CD4-positive, CD25-positive, alpha-beta regulatory T cell (primary cell): ENCODE data around the gene CDK12. TPM values are rescaled to one million over a fixed set of nuclear protein-coding genes. Genes with fewer than 3 reads are reported as not detected.
"Not testable (repeated sequence)": the region's sequence is repeated elsewhere in the genome, so short reads cannot be mapped to it uniquely, and the experiment has no call there.

Experiments used
- ATAC-seq, 2 donors: fragments of 150-1000 bp; cut with Tn5 transposase; one replicate each; pipeline ENCODE4 v1.10.0; 2021; ENCODE audit warnings: low read depth in 2 of 2, moderate number of reproducible peaks in 2 of 2, moderate library complexity in 1 of 2
- DNase-seq, 3 donors: peaks; one replicate each; pipeline versions ENCODE4 v3.0.0 to v3.0.0-alpha.2; 2012 to 2022; ENCODE audit warnings: mixed read lengths in 1 of 3
- H3K27ac ChIP-seq: one replicate; pipeline ENCODE4 v1.7.0; 2013; ENCODE audit warnings: mild to moderate bottlenecking, low read length; ENCODE audit not compliant: insufficient read depth, poor library complexity, severe bottlenecking
- H3K27me3 ChIP-seq: one replicate; pipeline ENCODE4 v1.7.0; 2013; ENCODE audit warnings: low read length; ENCODE audit not compliant: control insufficient read depth, insufficient read depth
- H3K36me3 ChIP-seq: one replicate; pipeline ENCODE4 v1.7.0; 2013; ENCODE audit warnings: mild to moderate bottlenecking, low read length, moderate library complexity; ENCODE audit not compliant: control insufficient read depth, insufficient read depth
- H3K4me1 ChIP-seq: 2 replicates; pipeline ENCODE4 v1.7.0; 2013; ENCODE audit warnings: mild to moderate bottlenecking, low read length; ENCODE audit not compliant: insufficient read depth, control insufficient read depth, poor library complexity, severe bottlenecking
- H3K4me3 ChIP-seq: one replicate; pipeline ENCODE4 v1.7.0; 2013; ENCODE audit warnings: low read depth, mild to moderate bottlenecking, low read length, moderate library complexity
- H3K9me3 ChIP-seq, 2 experiments: 1 replicate in 1 of 2; 2 replicates in 1 of 2; pipeline ENCODE4 v1.7.0; 2013; ENCODE audit warnings: low read length in 2 of 2, mild to moderate bottlenecking in 1 of 2, moderate library complexity in 1 of 2; ENCODE audit not compliant: control insufficient read depth in 2 of 2
- H3K27ac Mint-ChIP-seq, 3 donors: one replicate each; pipeline ENCODE4 v1.8.0; 2020 to 2022; ENCODE audit warnings: mild to moderate bottlenecking in 3 of 3, mixed read lengths in 3 of 3, moderate library complexity in 2 of 3
- H3K27me3 Mint-ChIP-seq: one replicate; pipeline ENCODE4 v1.8.0; 2022; ENCODE audit warnings: mild to moderate bottlenecking, mixed read lengths
- H3K36me3 Mint-ChIP-seq: one replicate; pipeline ENCODE4 v1.8.0; 2020; ENCODE audit warnings: mixed read lengths
- H3K4me1 Mint-ChIP-seq, 4 donors: one replicate each; pipeline ENCODE4 v1.8.0; 2020 to 2022; ENCODE audit warnings: mixed read lengths in 4 of 4, mild to moderate bottlenecking in 1 of 4
- H3K4me3 Mint-ChIP-seq, 4 donors: one replicate each; pipeline ENCODE4 v1.8.0; 2020 to 2022; ENCODE audit warnings: mild to moderate bottlenecking in 4 of 4, mixed read lengths in 4 of 4, moderate library complexity in 3 of 4
- H3K9me3 Mint-ChIP-seq, 7 donors: one replicate each; pipeline ENCODE4 v1.8.0; 2020 to 2022; ENCODE audit warnings: mixed read lengths in 7 of 7, mild to moderate bottlenecking in 3 of 7, moderate library complexity in 2 of 7
- polyA plus RNA-seq, 4 donors: library from polyadenylated mRNA; unstranded; fragments of 300-500 nt; fragmentation: Illumina TruSeq; gene quantifications; one replicate each; pipeline ENCODE4 v1.2.3, GENCODE V29; 2021
- total RNA-seq: library from RNA; stranded (reverse); gene quantifications from one replicate; pipeline ENCODE4 v1.2.3, GENCODE V29; 2022

CDK12 gene
- total and polyA plus RNA-seq, 5 donors from 2014 or later = 2.1 to 110 (median 3.7) TPM

GRCh38 chr17:39529455-39529854 is 68.2 kb downstream of the CDK12 start:
- no peak overlapping the region for H3K4me3 Mint-ChIP-seq
- no peak overlapping the region for H3K27ac Mint-ChIP-seq
- ATAC-seq (no peak), DNase-seq (no peak)
- H3K4me1 Mint-ChIP-seq = peaks cover 6 to 14% (median 12%) of the 10 kb centered on the region in 4 donors
- H3K36me3 Mint-ChIP-seq = peaks cover 50% of the 10 kb centered on the region
- Histone ChIP-seq H3K9me3 (no peaks in the 10 kb centered on the region), H3K27me3 (no peaks in the 10 kb centered on the region), H3K27ac (no peak overlapping the region), H3K4me3 (no peak overlapping the region), H3K4me1 (no peaks in the 10 kb centered on the region), H3K36me3 (peaks cover 60% of the 10 kb centered on the region)
- H3K27me3 Mint-ChIP-seq = no peaks in the 10 kb centered on the region
- no peaks in the 10 kb centered on the region for H3K9me3 Mint-ChIP-seq

GRCh38 chr17:39530513-39530912 is 69.2 kb downstream of the CDK12 start:
- Mint-ChIP-seq H3K36me3 (peaks cover 40% of the 10 kb centered on the region), H3K27me3 (no peaks in the 10 kb centered on the region), H3K4me3 (no peak overlapping the region), H3K4me1 (peaks cover 6 to 16% (median 13%) of the 10 kb centered on the region in 4 donors), H3K27ac (no peak overlapping the region), H3K9me3 (no peaks in the 10 kb centered on the region)
- H3K36me3 ChIP-seq = peaks cover 49% of the 10 kb centered on the region
- H3K4me1 ChIP-seq = no peaks in the 10 kb centered on the region
- no peaks in the 10 kb centered on the region for H3K9me3 ChIP-seq
- DNase-seq = no peak
- ATAC-seq = no peak
- H3K4me3 ChIP-seq = no peak overlapping the region
- H3K27ac ChIP-seq = no peak overlapping the region
- no peaks in the 10 kb centered on the region for H3K27me3 ChIP-seq

- Mint-ChIP-seq H3K36me3 (peaks cover 33% of the 10 kb centered on the region), H3K27ac (peak overlapping the region; percentile 5 to 56 (median 41))
- peaks cover 42% of the 10 kb centered on the region for H3K36me3 ChIP-seq
Observed at GRCh38 chr17:39531252-39531651, 70.0 kb downstream of the CDK12 start.

GRCh38 chr17:39533891-39534290 is 72.6 kb downstream of the CDK12 start:
- H3K36me3 Mint-ChIP-seq = peaks cover 16% of the 10 kb centered on the region

More at GRCh38 chr17:39531252-39531651, 70.0 kb downstream of the CDK12 start:
- ATAC-seq (no peak), DNase-seq (no peak)
- H3K4me3 ChIP-seq = no peak overlapping the region
- H3K9me3 ChIP-seq = no peaks in the 10 kb centered on the region
- H3K27me3 ChIP-seq = no peaks in the 10 kb centered on the region
- H3K4me3 Mint-ChIP-seq = peak overlapping the region in 1 of 4 donors; percentile 21
- H3K4me1 Mint-ChIP-seq = peaks cover 6 to 16% (median 13%) of the 10 kb centered on the region in 4 donors
- H3K27ac ChIP-seq = no peak overlapping the region
- no peaks in the 10 kb centered on the region for H3K9me3 Mint-ChIP-seq
- no peaks in the 10 kb centered on the region for H3K27me3 Mint-ChIP-seq
- H3K4me1 ChIP-seq = no peaks in the 10 kb centered on the region

GRCh38 chr17:39534768-39535405 is 73.6 kb downstream of the CDK12 start:
- Mint-ChIP-seq H3K27ac (no peak overlapping the region), H3K27me3 (no peaks in the 10 kb centered on the region), H3K4me1 (peaks cover 13 to 31% (median 21%) of the 10 kb centered on the region in 4 donors), H3K4me3 (no peak overlapping the region), H3K36me3 (peaks cover 13% of the 10 kb centered on the region), H3K9me3 (peaks cover 0 to 2% (median 0%) of the 10 kb centered on the region in 7 donors)
- Histone ChIP-seq H3K9me3 (no peaks in the 10 kb centered on the region), H3K4me3 (no peak overlapping the region), H3K36me3 (peaks cover 16% of the 10 kb centered on the region), H3K27me3 (no peaks in the 10 kb centered on the region), H3K4me1 (peaks cover 4% of the 10 kb centered on the region), H3K27ac (no peak overlapping the region)
- DNase-seq = no peak
- no peak for ATAC-seq

More at GRCh38 chr17:39533891-39534290, 72.6 kb downstream of the CDK12 start:
- Histone ChIP-seq H3K9me3 (no peaks in the 10 kb centered on the region), H3K36me3 (peaks cover 25% of the 10 kb centered on the region), H3K4me3 (no peak overlapping the region), H3K4me1 (peaks cover 1% of the 10 kb centered on the region), H3K27me3 (no peaks in the 10 kb centered on the region), H3K27ac (no peak overlapping the region)
- no peak for ATAC-seq
- no peak for DNase-seq
- Mint-ChIP-seq H3K9me3 (peaks cover 0 to 2% (median 0%) of the 10 kb centered on the region in 7 donors), H3K4me1 (peaks cover 10 to 27% (median 15%) of the 10 kb centered on the region in 4 donors), H3K4me3 (no peak overlapping the region), H3K27me3 (no peaks in the 10 kb centered on the region), H3K27ac (no peak overlapping the region)

- Histone ChIP-seq H3K9me3 (no peaks in the 10 kb centered on the region), H3K4me3 (no peak overlapping the region), H3K27ac (no peak overlapping the region), H3K36me3 (peaks cover 3% of the 10 kb centered on the region), H3K27me3 (no peaks in the 10 kb centered on the region), H3K4me1 (peaks cover 4% of the 10 kb centered on the region)
- H3K9me3 Mint-ChIP-seq = peaks cover 0 to 2% (median 0%) of the 10 kb centered on the region in 7 donors
- H3K36me3 Mint-ChIP-seq = peaks cover under 1% of the 10 kb centered on the region
- no peak for DNase-seq
- H3K4me3 Mint-ChIP-seq = no peak overlapping the region
- peak overlapping the region in 1 of 3 donors; percentile 6 for H3K27ac Mint-ChIP-seq
- H3K27me3 Mint-ChIP-seq = no peaks in the 10 kb centered on the region
- ATAC-seq = no peak
- peaks cover 10 to 27% (median 17%) of the 10 kb centered on the region in 4 donors for H3K4me1 Mint-ChIP-seq
Observed at GRCh38 chr17:39536468-39536867, 75.2 kb downstream of the CDK12 start.

GRCh38 chr17:39537364-39537763 is 76.1 kb downstream of the CDK12 start:
- DNase-seq, H3K27ac Mint-ChIP-seq, H3K36me3 Mint-ChIP-seq, ATAC-seq, H3K4me1 ChIP-seq, H3K9me3 Mint-ChIP-seq, H3K27ac ChIP-seq, H3K36me3 ChIP-seq, H3K27me3 Mint-ChIP-seq, H3K4me3 ChIP-seq, H3K4me3 Mint-ChIP-seq, H3K9me3 ChIP-seq, H3K27me3 ChIP-seq: not testable (repeated sequence)
- peaks cover 8 to 19% (median 14%) of the 10 kb centered on the region in 4 donors for H3K4me1 Mint-ChIP-seq

GRCh38 chr17:39538866-39539265 is 77.6 kb downstream of the CDK12 start:
- DNase-seq (peak in 1 of 3 donors; percentile 48), ATAC-seq (peak in 1 of 2 donors; percentile 63)
- Mint-ChIP-seq H3K27me3 (no peaks in the 10 kb centered on the region), H3K9me3 (peaks cover 0 to 2% (median 0%) of the 10 kb centered on the region in 7 donors), H3K36me3 (no peaks in the 10 kb centered on the region), H3K4me3 (no peak overlapping the region), H3K4me1 (peaks cover 11 to 19% (median 14%) of the 10 kb centered on the region in 4 donors), H3K27ac (peak overlapping the region in 1 of 3 donors; percentile 42)
- Histone ChIP-seq H3K9me3 (no peaks in the 10 kb centered on the region), H3K27ac (no peak overlapping the region), H3K4me1 (peaks cover 4% of the 10 kb centered on the region), H3K36me3 (no peaks in the 10 kb centered on the region), H3K27me3 (no peaks in the 10 kb centered on the region), H3K4me3 (no peak overlapping the region)
